NCI-H2196 (cell line): ENCODE measurements around the gene CFAP92.
A peak's percentile ranks its signal among the peaks of the same experiment; 100 is the strongest.

ENCODE experiments used
- DNase-seq: peaks from one replicate; lab custom pipeline; 2025; ENCODE audit not compliant: unreplicated experiment; lab: John Stamatoyannopoulos, UW

The CFAP92 gene

DNA sequence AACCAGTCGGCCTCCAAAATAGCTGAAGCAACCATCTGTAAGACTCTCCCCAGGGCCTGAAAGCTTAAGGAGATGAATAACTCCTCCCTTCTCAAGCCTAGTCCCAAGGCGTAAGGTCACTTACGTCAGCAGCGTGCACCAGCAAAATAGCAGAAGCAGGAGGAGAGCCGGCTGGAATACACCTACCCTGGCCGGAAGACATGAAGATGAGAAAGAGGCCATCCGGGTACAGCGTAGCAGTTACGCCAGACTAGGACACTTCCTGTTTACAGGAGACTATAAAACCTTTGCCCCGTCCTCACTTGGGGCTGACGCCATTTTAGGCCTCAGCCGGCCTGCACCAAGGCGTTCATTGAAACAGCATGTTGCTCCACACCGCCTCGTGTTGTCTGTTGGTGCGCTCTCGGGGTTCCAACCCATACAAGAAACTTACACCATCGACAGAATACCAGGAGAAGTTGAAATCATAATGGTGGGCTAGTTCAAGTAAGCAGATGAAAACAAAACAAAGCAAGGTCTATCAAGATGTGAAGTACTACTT, 2.5 kb downstream of the CFAP92 start:
- no peak for DNase-seq

DNA sequence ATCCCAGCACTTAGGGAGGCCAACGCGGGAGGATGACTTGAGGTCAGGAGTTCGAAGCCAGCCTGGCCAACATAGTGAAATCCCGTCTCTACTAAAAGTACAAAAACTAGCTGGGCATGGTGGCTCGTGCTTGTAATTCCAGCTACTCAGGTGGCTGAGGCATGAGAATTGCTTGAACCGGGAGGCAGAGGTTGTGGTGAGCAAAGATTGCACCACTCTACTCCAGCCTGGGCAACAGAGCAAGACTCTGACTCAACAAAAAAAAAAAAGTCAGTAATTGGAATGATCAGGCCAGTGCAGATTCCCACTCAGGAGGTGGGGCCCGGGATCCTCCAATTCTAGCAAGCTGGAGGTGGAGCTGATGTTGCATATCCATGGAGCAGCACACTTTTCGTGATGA, 5.6 kb downstream of the CFAP92 start:
- no peak for DNase-seq

DNA sequence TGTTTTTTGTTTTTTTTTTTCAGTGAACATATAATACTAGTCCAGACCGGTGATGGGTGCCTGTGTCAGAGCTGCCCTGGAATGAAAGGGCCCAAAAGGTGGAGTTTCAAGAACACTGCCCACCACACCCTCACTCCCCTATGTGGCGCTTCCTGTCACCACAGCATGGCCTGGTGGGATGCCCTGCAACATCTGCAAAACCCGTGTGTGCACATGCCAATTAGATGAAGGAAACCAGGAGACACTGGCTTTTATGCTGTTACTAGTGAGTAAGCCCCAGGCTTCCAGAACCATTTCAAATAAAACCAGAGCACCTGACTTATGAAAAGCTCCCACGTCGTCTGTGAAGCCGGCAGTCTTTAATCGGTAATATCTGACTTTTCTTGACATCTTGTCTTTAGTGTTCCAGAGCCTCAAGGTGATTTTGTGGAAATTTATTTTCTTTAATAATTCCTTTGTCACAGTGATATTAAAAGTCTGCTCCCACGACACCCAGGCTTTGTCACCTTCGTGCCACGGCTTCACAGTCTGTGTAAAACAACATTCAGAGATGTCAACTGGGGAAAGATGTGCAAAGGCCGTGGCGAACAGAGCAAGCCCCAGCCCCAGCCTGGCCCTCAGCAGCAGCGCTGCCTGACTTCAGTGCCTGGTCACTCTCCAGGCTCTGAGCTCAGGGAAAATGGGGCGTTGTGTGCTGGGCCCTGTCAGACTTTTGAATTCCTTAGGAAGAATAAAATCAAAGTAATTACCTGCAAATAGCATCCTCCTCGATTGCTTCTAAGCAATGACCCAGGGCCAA, 6.4 kb downstream of the CFAP92 start:
- DNase-seq: no peak

DNA sequence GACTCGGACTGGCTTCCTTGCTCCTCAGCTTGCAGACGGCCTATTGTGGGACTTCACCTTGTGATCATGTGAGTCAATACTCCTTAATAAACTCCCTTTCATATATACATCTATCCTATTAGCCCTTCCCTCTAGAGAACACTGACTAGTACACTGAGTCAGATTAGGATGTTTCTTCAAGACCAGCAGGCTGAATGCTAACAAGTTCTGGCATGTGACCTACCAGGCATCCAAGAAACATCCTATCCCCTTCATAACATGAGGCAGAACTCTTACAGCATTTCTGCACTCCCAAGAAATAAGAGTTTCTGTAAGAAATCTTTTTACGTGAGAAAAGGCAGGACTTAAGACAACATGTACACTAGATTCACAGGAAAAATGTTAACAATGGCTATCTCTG, 9.3 kb downstream of the CFAP92 start:
- no peak for DNase-seq

DNA sequence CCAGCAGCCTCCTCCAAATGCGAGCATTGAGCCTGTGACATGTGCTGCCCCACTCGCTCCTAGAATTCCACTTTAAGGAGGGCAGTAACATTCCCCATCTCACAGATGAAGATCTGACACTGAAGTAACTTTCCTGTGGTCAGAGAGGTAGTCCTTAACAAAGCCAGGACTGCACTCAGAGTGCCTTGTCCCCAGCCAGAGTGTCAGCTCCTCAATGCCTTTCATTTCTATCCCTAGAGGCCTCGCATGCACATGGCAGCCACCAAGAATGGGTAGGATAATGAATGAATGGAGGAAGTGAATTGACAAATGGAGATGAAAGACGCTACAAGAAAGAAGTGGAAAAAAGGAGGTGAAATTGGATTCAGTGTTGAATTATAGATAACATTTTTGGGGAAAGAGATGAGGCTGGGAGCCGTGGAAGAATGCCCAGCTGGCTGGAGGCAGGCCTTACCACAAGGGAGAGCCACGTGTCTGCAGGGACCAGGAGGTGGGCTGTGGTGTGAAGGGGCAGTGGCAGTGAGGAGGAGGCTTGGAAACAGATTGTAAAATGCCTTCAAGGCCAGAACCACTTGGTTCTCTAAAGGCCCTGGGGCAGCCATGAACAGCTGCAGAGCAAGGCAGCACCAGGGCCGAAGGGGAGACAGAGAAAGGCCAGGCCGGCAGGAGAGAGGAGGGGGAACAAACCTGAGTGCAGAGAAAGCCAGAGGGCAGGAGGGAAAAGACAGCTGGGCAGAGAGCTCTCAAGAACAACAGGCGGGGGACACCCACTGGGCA, 10.4 kb downstream of the CFAP92 start:
- no peak for DNase-seq

DNA sequence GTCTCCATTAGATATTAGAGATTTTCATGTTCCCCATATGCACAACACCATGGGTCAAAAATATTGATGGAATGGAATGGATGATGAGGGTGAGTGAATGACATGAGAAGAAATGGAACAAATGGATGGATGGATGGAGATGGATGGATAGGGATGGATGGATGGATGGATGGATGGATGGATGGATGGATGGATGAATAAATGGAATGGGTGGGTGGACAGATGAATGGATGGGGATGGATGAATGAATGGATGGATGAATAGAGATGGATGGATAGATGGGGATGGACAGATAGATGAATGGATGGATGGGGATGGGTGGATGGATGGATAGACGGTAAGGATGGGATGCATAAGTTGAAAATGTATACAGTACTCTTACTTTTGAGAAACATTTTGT, 18.6 kb downstream of the CFAP92 start:
- DNase-seq: no peak

DNA sequence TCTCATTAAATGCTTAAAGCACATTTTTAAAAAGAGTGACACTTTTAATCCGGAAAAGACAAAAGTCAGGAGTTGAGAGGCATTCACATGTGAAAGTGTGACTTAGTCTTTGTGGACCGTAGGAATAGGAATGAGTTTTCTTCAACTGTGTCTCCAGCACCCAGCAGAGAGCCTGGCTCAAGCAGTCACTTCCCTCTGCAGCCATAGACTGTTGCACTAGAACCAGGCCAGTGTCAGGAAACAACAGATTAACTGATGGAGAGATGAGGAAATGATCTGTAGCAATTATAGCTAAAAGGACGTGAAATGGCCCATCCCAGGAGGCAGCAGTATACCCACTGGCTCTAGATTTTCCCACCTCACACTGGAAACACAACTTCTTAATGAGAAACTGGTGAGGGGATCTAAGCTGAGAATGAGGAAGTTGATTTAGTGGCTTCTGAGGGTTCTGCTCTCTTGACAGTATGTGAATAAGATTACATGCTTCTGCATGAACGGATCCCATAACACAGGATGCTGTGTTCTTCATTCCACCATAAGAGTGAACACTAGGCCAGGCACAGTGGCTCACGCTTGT, 19.8 kb downstream of the CFAP92 start:
- no peak for DNase-seq

DNA sequence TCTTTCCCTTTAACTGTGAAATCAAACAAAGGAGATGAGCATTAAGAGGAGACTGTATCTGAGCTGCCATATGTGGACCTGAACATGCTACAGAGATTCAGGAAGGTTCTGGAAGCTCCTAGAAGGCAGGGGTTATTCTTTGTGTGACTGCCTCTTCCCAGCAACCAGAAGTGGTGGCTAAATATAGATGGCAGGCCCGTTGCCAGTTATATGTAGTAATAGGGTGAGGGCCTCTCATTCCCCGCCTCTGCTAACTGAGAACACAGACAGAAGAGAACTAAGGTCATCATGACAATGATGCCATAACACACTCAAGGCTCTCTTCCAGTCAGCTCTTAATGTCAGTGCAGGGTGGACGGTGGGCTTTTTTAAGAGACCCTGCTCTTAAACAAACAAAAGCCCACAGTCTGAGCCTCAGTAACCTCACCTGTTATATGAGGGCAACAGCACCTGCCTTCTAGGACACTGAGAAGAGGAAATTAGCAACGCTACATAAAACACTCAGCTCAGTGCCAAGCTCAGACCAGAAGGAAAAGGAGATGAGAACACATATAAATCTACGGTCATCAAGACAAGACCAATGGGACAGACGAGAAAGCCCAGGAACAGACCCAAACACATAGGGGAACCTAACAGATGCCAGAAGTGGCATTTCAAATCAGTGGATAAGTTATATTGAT, 22.3 kb downstream of the CFAP92 start:
- DNase-seq: peak; percentile 60

DNA sequence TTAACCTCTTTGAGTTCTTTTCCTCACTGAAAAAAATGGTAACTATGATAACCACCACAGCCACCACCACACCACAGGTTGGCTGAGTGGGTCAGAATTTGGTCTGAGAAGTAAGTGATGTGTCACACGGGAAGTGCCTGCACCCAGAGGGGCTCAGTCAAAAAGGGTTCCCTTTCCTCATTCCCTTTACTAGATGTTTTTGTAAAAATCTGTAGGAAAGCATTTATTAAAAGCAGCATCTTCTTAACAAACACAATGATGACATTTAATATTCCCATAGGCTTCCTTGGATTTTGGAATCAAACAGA, 23.2 kb downstream of the CFAP92 start:
- no peak for DNase-seq

DNA sequence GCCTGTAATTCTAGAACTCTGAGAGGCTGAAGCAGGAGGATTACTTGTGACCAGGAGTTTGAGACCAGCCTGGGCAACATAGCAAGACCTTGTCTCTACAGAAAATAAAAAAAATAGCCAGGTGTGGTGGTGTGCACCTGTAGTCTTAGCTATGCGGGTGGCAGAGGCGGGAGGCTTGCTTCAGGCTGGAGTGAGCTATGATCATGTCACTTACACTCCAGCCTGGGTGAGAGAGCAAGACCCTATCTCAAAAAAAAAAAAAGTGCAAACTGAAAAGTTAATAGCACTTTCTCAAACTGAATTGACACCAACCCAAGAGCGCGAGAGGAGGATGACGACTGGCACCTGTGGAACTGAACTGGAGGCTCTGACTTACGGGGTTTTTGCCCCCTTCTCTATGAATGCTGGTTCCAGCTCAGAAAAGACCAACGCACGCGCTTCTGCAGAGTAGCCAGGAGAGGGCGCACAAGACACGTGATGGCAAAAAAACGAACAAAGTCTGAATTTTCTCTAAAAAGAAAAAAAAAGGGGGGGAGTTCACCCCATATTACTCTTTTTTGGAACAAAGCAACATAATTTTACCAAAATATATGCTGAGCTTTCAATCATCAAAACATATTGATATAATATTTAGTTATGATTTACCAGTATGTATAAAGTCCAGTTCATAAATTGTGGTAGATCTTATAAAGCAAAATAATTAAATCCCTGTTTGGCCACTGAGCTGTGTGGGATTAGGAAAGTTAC, 23.7 kb downstream of the CFAP92 start:
- peak; percentile 75 for DNase-seq

DNA sequence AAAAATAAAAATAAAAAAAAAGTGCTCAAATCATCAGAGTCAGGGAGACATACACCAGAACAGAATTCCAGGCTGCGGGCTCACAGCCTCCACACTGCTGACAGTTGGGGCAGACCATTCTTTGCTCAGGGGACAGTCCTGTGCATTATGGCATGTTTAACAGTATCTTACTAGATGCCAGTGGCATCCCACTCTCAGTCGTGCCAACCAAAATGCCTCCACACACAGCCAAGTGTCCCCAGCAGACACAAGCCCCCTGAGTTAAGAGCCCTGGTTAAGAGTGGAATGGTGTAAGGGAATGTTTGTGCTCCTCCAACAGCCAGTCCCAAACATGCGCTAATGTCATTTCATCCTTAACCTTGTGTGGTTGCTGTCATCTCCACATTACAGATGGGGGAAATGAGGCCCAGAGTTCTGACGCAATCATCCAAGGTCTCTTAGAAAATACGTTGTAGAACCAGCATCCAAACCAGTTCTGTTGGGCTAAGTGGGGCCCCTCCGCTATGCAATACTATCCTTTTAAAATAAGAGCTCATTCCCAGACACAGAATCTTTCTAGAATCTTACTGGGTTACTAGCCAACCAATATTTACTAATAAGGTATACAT, 26.0 kb downstream of the CFAP92 start:
- no peak for DNase-seq

DNA sequence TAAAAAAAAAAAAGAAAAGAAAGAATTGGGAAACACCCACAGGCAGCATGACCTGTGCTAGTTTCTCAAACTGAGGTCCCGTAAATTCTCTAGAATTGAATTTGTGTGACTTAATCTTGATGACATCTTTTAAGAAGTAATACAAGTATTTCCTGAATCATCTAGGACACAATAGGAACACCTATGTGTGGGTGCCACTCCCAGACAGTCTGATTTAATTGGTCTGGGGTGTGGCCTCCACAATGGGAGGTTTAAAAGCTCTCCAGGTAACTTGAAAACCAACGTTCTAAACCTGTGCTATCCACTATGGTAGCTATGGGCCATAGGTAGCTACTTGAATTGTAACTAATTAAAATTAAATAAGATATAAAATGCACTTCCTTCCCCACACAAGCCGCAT, 28.1 kb downstream of the CFAP92 start:
- DNase-seq: no peak

DNA sequence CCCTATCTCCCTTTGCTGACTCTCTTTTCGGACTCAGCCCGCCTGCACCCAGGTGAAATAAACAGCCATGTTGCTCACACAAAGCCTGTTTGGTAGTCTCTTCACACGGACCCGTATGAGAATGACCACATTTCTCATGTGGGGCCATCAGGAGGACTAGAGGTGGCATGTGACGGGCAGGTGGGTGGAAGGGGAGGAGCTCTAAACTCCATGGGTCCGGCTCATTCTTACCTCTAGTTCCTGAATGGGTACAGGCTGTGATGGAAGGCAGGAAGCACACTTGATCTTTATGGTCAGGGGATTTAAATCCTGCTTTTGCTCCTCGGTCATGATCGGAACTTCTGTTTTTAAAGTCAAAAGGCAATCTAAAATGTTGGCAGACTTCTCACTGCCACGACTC, 28.6 kb downstream of the CFAP92 start:
- DNase-seq: no peak

DNA sequence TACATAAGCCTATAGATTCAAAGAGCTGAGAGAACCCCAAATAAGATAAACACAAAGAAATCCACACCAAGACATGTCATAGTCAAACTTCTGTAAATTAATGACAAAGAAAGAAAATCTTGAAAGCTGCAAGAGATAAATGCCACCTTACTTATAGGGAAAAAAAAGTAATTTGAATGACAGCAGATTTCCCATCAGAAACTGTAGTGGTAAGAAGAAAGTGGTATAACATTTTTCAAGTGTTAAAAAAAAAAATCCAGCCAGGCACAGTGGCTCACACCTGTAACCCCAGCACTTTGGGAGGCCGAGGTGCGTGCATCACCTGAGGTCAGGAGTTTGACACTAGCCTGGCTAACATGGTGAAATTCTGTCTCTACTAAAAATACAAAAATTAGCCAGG, 37.4 kb downstream of the CFAP92 start:
- DNase-seq: no peak

DNA sequence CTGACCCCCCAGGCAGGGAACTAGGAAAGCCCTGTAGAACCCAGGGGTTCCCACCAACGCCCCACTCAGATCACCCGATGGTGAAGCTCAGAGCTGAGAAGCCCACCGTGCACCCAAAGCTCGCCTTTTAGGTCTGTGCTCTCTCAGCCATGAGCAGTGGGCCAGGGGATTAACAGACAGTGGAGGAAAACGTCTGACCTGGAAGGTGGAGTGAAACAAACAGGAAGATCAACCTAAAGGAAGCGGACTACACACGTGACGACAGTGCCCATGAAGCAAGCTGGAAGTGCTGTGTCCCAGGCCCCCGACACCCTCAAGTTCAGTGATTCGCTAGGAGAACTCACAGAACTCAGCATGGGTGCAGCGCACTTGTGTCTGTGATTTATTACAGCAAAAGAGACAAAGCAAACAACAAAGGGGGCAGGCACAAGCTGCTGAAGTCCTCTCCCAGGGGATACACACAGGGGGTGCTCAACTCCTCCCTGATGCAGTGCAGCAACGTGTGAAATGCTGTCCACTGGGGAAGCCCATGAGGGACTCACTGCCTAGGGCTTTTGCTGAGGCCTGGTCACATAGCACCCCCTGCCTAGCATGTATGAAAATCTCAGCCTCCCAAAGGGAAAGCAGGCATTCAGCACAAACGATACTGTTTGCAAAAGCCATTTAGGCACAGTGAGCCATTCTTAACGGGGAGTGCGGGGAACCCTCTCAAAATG, 43.5 kb downstream of the CFAP92 start:
- DNase-seq: no peak

DNA sequence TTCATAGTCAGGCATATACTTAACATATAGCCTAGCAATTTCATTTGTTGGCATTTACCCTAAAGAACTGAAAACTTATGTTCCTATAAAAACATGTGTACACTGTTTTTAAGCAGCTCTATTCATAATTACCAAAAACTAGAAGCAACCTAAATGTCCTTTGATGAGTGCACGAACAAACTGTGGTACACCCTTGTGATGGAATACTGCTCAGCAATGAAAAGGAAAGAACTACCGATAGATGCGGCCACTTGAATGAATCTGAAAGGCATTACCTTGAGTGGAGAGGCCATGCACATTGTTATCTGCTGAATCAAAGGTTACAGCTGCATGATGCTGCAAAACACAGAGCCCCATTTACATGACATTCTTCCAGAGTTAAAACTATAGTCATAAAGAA, 44.7 kb downstream of the CFAP92 start:
- no peak for DNase-seq

DNA sequence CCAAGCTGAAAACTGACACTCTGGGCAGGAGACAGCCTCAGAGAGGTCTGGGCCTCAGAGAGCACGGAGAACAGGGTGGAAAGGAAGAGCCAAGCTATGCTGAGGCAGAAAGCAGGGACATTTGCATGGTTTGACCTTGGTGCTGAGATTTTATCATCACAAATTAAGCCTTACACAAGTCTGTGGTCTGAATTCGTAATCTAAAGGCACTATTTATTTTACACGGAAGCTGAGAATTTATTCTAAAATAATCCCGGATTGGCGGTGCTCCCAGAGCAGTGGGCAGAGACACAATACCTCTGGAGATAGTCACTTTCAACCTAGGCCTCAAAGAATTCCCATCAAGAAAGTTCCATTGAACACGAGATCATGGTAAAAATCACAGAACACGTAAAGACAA, 47.5 kb downstream of the CFAP92 start:
- no peak for DNase-seq

DNA sequence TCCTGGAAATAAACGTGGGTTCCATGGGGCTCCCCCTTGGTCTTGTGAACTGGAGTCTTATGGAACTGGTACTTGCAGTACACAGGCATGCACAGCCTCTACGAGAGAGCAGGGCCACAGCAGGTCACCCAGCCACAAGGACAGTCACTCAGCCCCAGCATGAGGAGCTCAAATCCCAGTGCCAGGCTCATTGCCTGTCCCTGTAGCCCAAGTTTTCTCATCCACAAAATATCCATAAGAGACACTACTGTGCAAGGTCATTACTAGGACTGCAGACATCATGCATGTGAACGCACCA, 48.0 kb downstream of the CFAP92 start:
- no peak for DNase-seq

DNA sequence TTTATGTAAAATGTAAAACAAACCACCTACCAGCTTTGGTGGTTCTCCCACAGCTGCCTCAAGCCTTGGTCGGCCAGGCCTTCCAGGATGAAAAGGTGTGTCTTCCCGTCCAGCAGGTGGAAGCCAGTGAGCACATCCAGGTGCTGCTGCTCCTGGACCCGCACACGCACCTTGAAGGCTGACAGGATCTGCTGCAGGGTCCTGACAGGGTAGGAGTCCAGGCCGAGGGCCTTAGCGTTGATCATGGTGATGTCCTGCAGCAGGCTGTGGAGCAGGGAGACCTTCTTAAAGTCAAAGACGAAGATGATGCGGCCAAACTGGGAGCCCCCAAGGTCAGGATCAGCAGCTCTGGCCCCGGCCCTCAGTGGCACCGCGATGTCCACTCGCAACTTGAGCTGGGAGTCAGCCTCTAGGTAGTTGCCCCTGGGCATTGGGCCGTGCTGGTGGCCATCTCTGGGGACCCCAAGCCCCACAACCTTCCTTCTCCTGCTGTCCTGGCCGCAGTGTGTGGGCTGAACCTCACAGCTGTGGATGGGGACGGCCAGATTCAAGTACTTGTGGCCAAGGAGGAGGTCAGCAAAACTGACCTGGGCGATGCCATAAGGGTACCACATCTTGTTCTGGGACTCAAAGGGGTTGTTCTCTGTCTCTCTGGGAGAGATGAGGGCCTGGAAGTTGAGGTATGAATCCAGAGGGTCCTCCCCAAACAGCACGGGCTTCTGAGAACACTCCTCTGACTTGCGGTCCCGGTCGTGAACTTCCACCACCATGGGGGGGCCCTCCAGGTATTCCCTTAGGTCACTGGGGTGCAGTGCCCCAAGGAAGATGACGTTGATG, 48.6 kb downstream of the CFAP92 start:
- DNase-seq: no peak
